Measurements from ENCODE around the gene PPIE. TPM values are rescaled to one million over a fixed set of nuclear protein-coding genes. Genes with fewer than 3 reads are reported as not detected.

Gene PPIE
- total and polyA plus RNA-seq, 4 donors: 28.4 to 55.9 (median 50.2) TPM

DNA sequence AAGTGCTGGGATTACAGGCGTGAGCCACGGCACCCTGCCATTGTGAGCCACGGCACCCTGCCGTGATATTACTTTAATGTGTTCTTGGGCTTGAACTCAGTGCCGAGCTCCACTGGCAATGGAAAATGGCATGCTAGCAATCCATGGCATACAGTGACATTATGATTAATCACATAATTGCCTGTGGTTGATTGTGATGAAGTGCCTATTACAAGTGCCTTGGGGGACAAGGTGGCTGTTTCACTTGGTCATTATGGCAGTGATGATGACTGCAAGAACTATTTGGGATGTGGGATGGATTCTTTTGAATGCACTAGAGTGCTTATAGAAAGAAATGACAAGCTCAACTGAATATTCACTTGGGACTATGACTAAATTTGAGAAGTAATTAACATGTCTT is 25.1 kb upstream of the PPIE start:
- WGBS (ENCODE audit: insufficient coverage): 94% methylated on average over 4 of the region's 5 CpGs
- no peak overlapping the region for H3K4me3 ChIP-seq (ENCODE audit: low read depth, low read length)
- DNase-seq (ENCODE audit: low read depth in 4 of 6, low spot score in 6 of 6): no peak
- no peaks in the 10 kb centered on the region for H3K9me3 ChIP-seq (ENCODE audit: control insufficient read depth, insufficient read depth, low read length)
- no peak overlapping the region for H3K27ac ChIP-seq (ENCODE audit: low read depth, low read length)
- peaks cover 9% of the 10 kb centered on the region for H3K27me3 ChIP-seq (ENCODE audit: control insufficient read depth, insufficient read depth, low read length)
- no peaks in the 10 kb centered on the region for H3K36me3 ChIP-seq (ENCODE audit: control insufficient read depth, insufficient read depth, low read length)
- no peaks in the 10 kb centered on the region for H3K4me1 ChIP-seq (ENCODE audit: control insufficient read depth, insufficient read depth, low read length)

DNA sequence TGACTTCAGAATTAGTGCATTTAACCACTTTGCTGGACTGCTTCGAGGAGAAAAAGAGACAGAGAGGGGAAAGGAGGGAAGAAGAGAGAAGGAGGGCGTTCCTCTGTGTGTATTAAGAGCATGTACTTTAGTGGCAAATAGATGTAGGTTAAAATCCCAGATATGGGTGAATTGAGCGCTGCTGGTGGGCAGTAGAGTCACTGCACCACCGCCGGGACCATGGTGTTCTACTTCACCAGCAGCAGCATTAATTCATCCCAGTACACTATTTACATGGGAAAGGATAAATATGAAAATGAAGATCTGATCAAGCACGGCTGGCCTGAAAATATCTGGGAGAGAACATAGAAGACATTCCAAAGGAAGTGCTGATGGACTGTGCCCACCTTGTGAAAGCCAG is 20.9 kb upstream of the PPIE start:
- no peak overlapping the region for H3K4me3 ChIP-seq (ENCODE audit: low read depth, low read length)
- no peak for DNase-seq (ENCODE audit: low read depth in 4 of 6, low spot score in 6 of 6)
- no peaks in the 10 kb centered on the region for H3K36me3 ChIP-seq (ENCODE audit: control insufficient read depth, insufficient read depth, low read length)
- peaks cover 17% of the 10 kb centered on the region for H3K27me3 ChIP-seq (ENCODE audit: control insufficient read depth, insufficient read depth, low read length)
- H3K4me1 ChIP-seq (ENCODE audit: control insufficient read depth, insufficient read depth, low read length): no peaks in the 10 kb centered on the region
- 60% methylated on average over 2 of the region's 6 CpGs for WGBS (ENCODE audit: insufficient coverage)
- no peaks in the 10 kb centered on the region for H3K9me3 ChIP-seq (ENCODE audit: control insufficient read depth, insufficient read depth, low read length)
- H3K27ac ChIP-seq (ENCODE audit: low read depth, low read length): no peak overlapping the region

DNA sequence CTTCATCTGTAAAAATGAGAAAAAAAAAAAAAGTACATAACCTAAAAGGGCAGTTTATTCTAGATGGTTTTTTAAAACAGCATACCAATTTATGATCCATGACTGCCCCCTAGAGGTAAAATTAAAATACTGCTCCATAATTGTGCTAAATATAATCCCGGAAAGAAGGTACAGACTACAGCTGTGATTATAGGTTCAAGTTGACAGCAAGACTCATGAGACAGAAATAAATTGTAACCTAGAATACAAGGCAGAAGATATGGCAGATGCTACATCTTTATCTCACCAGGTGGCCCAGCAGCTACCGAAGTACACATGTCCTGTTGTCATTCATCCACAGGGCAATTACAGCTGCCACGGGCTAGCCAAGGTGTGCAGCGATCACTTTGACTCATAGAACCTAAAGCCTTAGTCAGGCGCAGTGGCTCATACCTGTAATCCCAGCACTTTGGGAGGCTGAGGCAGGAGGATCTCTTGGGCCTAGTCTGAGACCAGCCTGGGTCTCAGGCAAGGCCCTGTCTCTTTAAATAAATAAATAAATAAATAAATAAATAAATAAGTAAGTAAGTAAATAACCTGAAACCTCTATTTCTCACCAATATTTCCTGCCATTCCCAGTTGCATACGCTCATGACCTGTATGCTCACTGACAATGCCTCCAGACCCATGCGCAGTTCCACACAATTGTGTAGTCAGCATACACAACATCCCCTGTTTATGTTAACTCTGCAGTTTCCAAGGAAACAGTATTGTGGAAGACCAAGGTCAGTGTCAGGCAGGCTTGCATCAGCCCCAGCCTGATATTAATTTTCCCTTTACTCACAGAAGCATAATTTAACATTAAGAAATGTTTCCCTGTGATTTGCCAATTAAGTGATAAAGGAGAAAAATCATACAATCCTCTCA is 18.3 kb upstream of the PPIE start:
- Histone ChIP-seq H3K4me1 (ENCODE audit: control insufficient read depth, insufficient read depth, low read length) (no peaks in the 10 kb centered on the region), H3K36me3 (ENCODE audit: control insufficient read depth, insufficient read depth, low read length) (no peaks in the 10 kb centered on the region), H3K27ac (ENCODE audit: low read depth, low read length) (no peak overlapping the region), H3K9me3 (ENCODE audit: control insufficient read depth, insufficient read depth, low read length) (no peaks in the 10 kb centered on the region), H3K27me3 (ENCODE audit: control insufficient read depth, insufficient read depth, low read length) (peaks cover 23% of the 10 kb centered on the region), H3K4me3 (ENCODE audit: low read depth, low read length) (no peak overlapping the region)
- DNase-seq (ENCODE audit: low read depth in 4 of 6, low spot score in 6 of 6): peak in 4 of 6 donors; percentile 47 to 95 (median 74)
- WGBS (ENCODE audit: insufficient coverage): 55% methylated on average over 5 of the region's 7 CpGs

DNA sequence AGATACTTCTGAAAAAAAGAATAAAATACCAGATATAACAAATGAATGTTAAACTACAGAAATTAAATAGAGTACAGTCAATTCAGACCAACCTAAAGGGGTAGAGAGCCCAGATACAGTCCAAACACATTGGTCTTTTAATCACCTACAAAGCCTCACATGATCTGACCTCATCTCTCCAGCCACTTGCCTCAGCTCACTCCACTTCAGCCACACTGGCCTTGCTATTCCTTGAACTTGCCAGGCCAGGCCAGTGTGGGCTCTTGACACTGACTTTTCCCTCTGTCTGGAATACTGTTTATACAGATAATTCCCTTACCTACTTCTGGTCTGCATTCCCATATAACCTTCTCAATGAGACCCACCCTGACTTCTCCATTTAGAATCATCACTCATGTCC is 17.0 kb upstream of the PPIE start:
- H3K27ac ChIP-seq (ENCODE audit: low read depth, low read length): no peak overlapping the region

GRCh38 chr1:39722495-39722894 is 16.2 kb upstream of the PPIE start:
- Histone ChIP-seq H3K36me3 (ENCODE audit: control insufficient read depth, insufficient read depth, low read length) (no peaks in the 10 kb centered on the region), H3K4me3 (ENCODE audit: low read depth, low read length) (no peak overlapping the region), H3K9me3 (ENCODE audit: control insufficient read depth, insufficient read depth, low read length) (no peaks in the 10 kb centered on the region), H3K4me1 (ENCODE audit: control insufficient read depth, insufficient read depth, low read length) (no peaks in the 10 kb centered on the region), H3K27ac (ENCODE audit: low read depth, low read length) (no peak overlapping the region), H3K27me3 (ENCODE audit: control insufficient read depth, insufficient read depth, low read length) (peaks cover 30% of the 10 kb centered on the region)
- DNase-seq (ENCODE audit: low read depth in 4 of 6, low spot score in 6 of 6): no peak
- no CpG with 5 or more reads among the region's 2 CpGs for whole genome bisulfite sequencing (ENCODE audit: insufficient coverage)

More for the DNA sequence above, 17.0 kb upstream of the PPIE start:
- no peaks in the 10 kb centered on the region for H3K36me3 ChIP-seq (ENCODE audit: control insufficient read depth, insufficient read depth, low read length)
- DNase-seq (ENCODE audit: low read depth in 4 of 6, low spot score in 6 of 6): no peak
- H3K4me3 ChIP-seq (ENCODE audit: low read depth, low read length): no peak overlapping the region
- no peaks in the 10 kb centered on the region for H3K4me1 ChIP-seq (ENCODE audit: control insufficient read depth, insufficient read depth, low read length)
- peaks cover 27% of the 10 kb centered on the region for H3K27me3 ChIP-seq (ENCODE audit: control insufficient read depth, insufficient read depth, low read length)
- H3K9me3 ChIP-seq (ENCODE audit: control insufficient read depth, insufficient read depth, low read length): no peaks in the 10 kb centered on the region

DNA sequence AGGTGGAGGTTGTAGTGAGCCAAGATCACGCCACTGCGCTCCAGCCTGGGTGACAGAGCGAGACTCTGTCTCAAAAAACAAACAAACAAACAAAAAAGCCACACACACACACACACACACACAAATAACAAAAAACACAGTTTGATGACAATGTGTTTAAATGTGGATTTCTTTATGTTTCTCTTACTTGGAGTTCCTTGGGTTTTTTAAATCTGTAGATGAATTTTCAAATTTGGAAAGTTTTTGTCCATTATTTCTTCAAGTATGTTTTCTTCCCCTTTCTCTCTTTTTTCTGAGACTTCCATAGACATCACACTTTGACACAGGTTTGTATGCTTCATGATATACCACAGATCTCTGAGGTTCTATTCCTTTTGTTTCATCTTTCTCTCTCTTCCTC is 12.1 kb upstream of the PPIE start:
- Histone ChIP-seq H3K4me1 (ENCODE audit: control insufficient read depth, insufficient read depth, low read length) (no peaks in the 10 kb centered on the region), H3K27ac (ENCODE audit: low read depth, low read length) (no peak overlapping the region), H3K27me3 (ENCODE audit: control insufficient read depth, insufficient read depth, low read length) (peaks cover 42% of the 10 kb centered on the region), H3K9me3 (ENCODE audit: control insufficient read depth, insufficient read depth, low read length) (no peaks in the 10 kb centered on the region), H3K4me3 (ENCODE audit: low read depth, low read length) (no peak overlapping the region), H3K36me3 (ENCODE audit: control insufficient read depth, insufficient read depth, low read length) (no peaks in the 10 kb centered on the region)
- DNase-seq (ENCODE audit: low read depth in 4 of 6, low spot score in 6 of 6): no peak
- WGBS (ENCODE audit: insufficient coverage): no CpG with 5 or more reads among the region's 3 CpGs

DNA sequence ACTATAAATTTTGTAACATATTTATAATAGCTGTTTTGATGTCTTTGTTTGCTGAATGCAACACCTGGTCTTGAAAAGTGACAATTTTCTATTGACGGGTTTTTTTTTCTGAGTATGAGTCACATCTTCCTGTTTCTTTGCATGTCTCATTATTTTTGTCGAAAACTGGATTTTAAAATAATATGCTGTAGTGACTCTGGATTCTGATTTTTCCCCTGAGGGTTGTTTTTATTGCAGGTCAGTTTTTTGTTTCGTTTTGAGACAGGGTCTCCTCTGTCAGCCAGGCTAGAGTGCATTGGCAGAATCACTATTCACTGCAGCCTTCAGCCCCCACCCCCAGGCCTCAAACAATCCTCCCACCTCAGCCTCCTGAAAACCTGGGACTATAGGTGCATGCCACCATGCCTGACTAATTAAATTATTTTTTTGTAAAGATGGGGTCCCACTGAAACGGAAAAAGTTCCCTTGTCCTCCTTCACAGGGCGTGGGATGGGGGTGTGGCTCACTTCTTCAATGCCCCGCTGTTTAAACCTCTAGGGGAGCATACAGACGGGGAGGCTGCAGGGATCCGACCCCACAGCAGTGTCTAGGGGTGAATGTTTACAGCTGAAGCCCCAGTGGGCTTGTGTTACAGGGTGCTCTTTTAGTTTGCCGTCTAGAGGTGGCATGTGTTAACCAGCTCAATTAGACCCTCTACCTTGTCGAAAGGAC is 11.3 kb upstream of the PPIE start:
- 73% methylated on average over 5 of the region's 10 CpGs for WGBS (ENCODE audit: insufficient coverage)
- Histone ChIP-seq H3K27me3 (ENCODE audit: control insufficient read depth, insufficient read depth, low read length) (peaks cover 38% of the 10 kb centered on the region), H3K36me3 (ENCODE audit: control insufficient read depth, insufficient read depth, low read length) (no peaks in the 10 kb centered on the region), H3K9me3 (ENCODE audit: control insufficient read depth, insufficient read depth, low read length) (no peaks in the 10 kb centered on the region), H3K27ac (ENCODE audit: low read depth, low read length) (no peak overlapping the region), H3K4me1 (ENCODE audit: control insufficient read depth, insufficient read depth, low read length) (peaks cover under 1% of the 10 kb centered on the region), H3K4me3 (ENCODE audit: low read depth, low read length) (no peak overlapping the region)
- no peak for DNase-seq (ENCODE audit: low read depth in 4 of 6, low spot score in 6 of 6)

DNA sequence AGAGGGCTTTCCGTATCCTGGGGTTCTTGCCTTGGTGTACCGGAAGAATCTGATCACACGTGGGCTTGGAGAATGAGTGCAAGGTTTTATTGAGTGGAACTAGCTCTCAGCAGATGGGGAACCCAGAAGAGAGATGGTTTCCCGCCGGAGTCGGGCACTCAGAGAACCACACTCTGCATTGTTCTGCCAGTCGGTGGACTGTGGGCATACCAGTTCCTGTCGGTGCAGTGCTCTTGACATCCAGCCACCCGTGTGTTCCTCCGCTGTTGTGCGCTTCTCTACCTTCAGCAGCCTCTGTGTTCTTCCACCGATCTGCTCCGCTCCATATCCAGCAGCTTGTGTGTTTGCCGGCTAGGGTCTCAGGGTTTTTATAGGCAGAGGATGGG is 10.8 kb upstream of the PPIE start:
- DNase-seq (ENCODE audit: low read depth in 4 of 6, low spot score in 6 of 6): no peak
- H3K4me1 ChIP-seq (ENCODE audit: control insufficient read depth, insufficient read depth, low read length): peaks cover 3% of the 10 kb centered on the region
- no peaks in the 10 kb centered on the region for H3K36me3 ChIP-seq (ENCODE audit: control insufficient read depth, insufficient read depth, low read length)
- no peaks in the 10 kb centered on the region for H3K9me3 ChIP-seq (ENCODE audit: control insufficient read depth, insufficient read depth, low read length)
- H3K27ac ChIP-seq (ENCODE audit: low read depth, low read length): no peak overlapping the region
- peaks cover 39% of the 10 kb centered on the region for H3K27me3 ChIP-seq (ENCODE audit: control insufficient read depth, insufficient read depth, low read length)
- 54% methylated on average over 13 of the region's 14 CpGs for WGBS (ENCODE audit: insufficient coverage)
- H3K4me3 ChIP-seq (ENCODE audit: low read depth, low read length): no peak overlapping the region

GRCh38 chr1:39729030-39729429 is 9.7 kb upstream of the PPIE start:
- 100% methylated on average over 1 of the region's 3 CpGs for WGBS (ENCODE audit: insufficient coverage)
- Histone ChIP-seq H3K4me1 (ENCODE audit: control insufficient read depth, insufficient read depth, low read length) (peaks cover 6% of the 10 kb centered on the region), H3K4me3 (ENCODE audit: low read depth, low read length) (no peak overlapping the region), H3K36me3 (ENCODE audit: control insufficient read depth, insufficient read depth, low read length) (no peaks in the 10 kb centered on the region), H3K27me3 (ENCODE audit: control insufficient read depth, insufficient read depth, low read length) (peaks cover 38% of the 10 kb centered on the region), H3K9me3 (ENCODE audit: control insufficient read depth, insufficient read depth, low read length) (no peaks in the 10 kb centered on the region), H3K27ac (ENCODE audit: low read depth, low read length) (no peak overlapping the region)
- DNase-seq (ENCODE audit: low read depth in 4 of 6, low spot score in 6 of 6): no peak

- WGBS (ENCODE audit: insufficient coverage): 86% methylated on average over 1 of the region's 4 CpGs
- no peak overlapping the region for H3K4me3 ChIP-seq (ENCODE audit: low read depth, low read length)
- H3K27ac ChIP-seq (ENCODE audit: low read depth, low read length): no peak overlapping the region
- peaks cover 35% of the 10 kb centered on the region for H3K27me3 ChIP-seq (ENCODE audit: control insufficient read depth, insufficient read depth, low read length)
- no peaks in the 10 kb centered on the region for H3K9me3 ChIP-seq (ENCODE audit: control insufficient read depth, insufficient read depth, low read length)
- no peaks in the 10 kb centered on the region for H3K36me3 ChIP-seq (ENCODE audit: control insufficient read depth, insufficient read depth, low read length)
- peaks cover 6% of the 10 kb centered on the region for H3K4me1 ChIP-seq (ENCODE audit: control insufficient read depth, insufficient read depth, low read length)
- DNase-seq (ENCODE audit: low read depth in 4 of 6, low spot score in 6 of 6): no peak
Measured at GRCh38 chr1:39729842-39730241, 8.8 kb upstream of the PPIE start.
